ENCODE data around the gene DPM3. TPM values are rescaled to one million over a fixed set of nuclear protein-coding genes. Genes with fewer than 3 reads are reported as not detected.

The DPM3 gene
- total RNA-seq, 1 experiment from 2014 or later: 113 TPM

DNA sequence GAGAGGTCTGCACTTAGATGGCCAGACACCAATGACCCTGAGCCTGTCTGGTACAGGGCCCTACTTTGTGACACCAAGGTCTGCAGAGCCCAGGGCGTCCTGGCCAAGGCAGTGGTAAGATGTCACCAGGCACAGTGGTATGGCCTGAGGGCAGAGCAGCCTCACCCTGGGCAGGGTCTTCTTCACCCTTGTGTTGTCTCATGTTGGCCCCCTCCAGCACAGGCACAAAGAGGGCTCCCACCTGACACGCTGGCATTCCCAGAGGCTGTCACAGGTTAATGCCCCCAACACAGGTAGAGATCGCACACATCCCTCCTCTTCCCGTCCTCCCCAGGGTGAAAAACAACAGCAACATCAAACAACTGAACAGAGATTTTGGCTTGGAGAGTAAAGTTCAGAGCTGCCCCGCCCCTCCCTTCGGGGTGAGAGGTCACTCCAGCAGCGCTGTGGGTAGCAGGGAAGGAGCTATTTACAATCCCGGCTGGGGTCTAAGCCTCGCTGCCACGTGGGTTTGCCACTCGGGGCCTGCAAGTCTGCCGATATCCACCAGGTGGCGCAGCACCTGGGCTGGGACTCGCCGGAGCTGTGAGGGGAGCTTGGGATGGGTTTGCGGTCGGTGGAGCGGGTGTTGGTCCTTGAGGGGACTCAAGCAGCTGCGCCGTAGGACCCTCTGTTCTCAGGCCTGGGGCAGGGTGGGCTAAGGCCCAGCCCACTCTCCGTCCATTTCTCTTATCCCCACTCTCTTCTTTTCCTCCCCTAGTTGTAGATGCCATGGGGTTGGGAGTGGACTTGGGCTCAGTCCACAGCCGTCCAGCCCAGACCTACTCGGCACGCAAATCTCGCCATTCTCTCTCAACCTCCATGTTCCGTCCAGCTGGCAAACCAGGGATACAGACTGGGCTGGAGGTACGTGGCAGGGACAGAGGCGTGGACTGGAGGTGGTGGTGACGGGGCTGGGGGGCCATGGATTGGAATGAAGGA, 49.0 kb downstream of the DPM3 start:
- POLR2A ChIA-PET: interaction anchor here (0.7 to 1.5 kb wide), 5 partner anchors 31 to 81 kb away, joined by 3 to 9 read pairs (median 4); partner anchors contain the start of genes DPM3 and KRTCAP2
- Histone ChIP-seq H3K79me2 (ENCODE audit: insufficient read depth, low read length) (no peaks in the 10 kb centered on the region), H3K27ac (ENCODE audit: low read depth, low read length) (no peak overlapping the region), H4K20me1 (ENCODE audit: insufficient read depth) (no peaks in the 10 kb centered on the region), H3K9me2 (ENCODE audit: insufficient read depth) (no peaks in the 10 kb centered on the region), H3K4me3 (replicated peaks in 1 of 2; ENCODE audit: low read depth in 1 of 2, low read length in 2 of 2) (peak overlapping the region; percentile 22 to 33; a peak in 3 of 4 replicates), H3K4me1 (ENCODE audit: control insufficient read depth in 1 of 2, insufficient read depth in 2 of 2, low read length in 2 of 2) (peaks cover 13 to 35% of the 10 kb centered on the region in 2 experiments; a peak in 3 of 4 replicates), H3K9ac (ENCODE audit: low read length) (peak overlapping the region; percentile 42; the same call in 1 of the 2 replicates), H3K9me3 (ENCODE audit: control insufficient read depth in 1 of 2, insufficient read depth in 1 of 2, low read depth in 1 of 2, low read length in 2 of 2) (no peaks in the 10 kb centered on the region), H3K27me3 (ENCODE audit: insufficient read depth, low read length) (no peaks in the 10 kb centered on the region), H3K36me3 (ENCODE audit: control insufficient read depth in 1 of 2, insufficient read depth in 2 of 2, low read length in 2 of 2) (peaks cover 0 to 6% of the 10 kb centered on the region in 2 experiments; a peak in 1 of 4 replicates), H3K4me2 (ENCODE audit: low read length) (peak overlapping the region; percentile 66), H2AFZ (ENCODE audit: low read depth, low read length, poor library complexity, severe bottlenecking) (peak overlapping the region; percentile 92)
- intact Hi-C loops (cut with micrococcal nuclease): loop anchor here (1.0 to 10.0 kb wide), 3 partner anchors 43 to 503 kb away; partner anchors contain the start of gene SLC50A1
- no TSS peak for BruUV-seq (replicated peaks)
- RAD21 ChIA-PET (ENCODE audit: low non-redundant PET in 1 of 2, low total read pairs in 2 of 2, uncharacterized antibody in 2 of 2, unreplicated experiment in 2 of 2): interaction anchor here (0.7 to 2.0 kb wide), 5 partner anchors 69 to 103 kb away, joined by 3 to 35 read pairs (median 4); partner anchors contain the start of gene KRTCAP2 (in 1 of the 2)
- ATAC-seq (peak; percentile 80), DNase-seq (ENCODE audit: low read depth, low spot score) (peak; percentile 61)
- CTCF ChIA-PET: interaction anchor here (0.6 to 5.9 kb wide), 22 partner anchors 9 to 136 kb away, joined by 3 to 163 read pairs (median 4); partner anchors contain the start of genes EFNA1, EFNA3, KRTCAP2 and TRIM46
- no peak for TF ChIP-seq ATF3 (IDR thresholded peaks at IDR 0.05)
- no peak for TF ChIP-seq YY1 (IDR thresholded peaks at IDR 0.05; ENCODE audit: extremely low read depth, insufficient replicate concordance, low read depth, low read length)
- TF ChIP-seq EZH2phosphoT487 (IDR thresholded peaks at IDR 0.05; ENCODE audit: borderline replicate concordance): no peak
- TF ChIP-seq REST (IDR thresholded peaks at IDR 0.05; ENCODE audit: low read depth): no peak
- TF ChIP-seq POLR2AphosphoS5 (IDR thresholded peaks at IDR 0.05; ENCODE audit: low read depth, low read length): 0 out of 2 replicates have a peak, but pooled peaks have one; percentile 32
- no peak for TF ChIP-seq ZNF274 (IDR thresholded peaks at IDR 0.05; ENCODE audit: low read depth, low read length)
- no peak for TF ChIP-seq ZFX (IDR thresholded peaks at IDR 0.05)
- no peak for TF ChIP-seq EGR1 (IDR thresholded peaks at IDR 0.05; ENCODE audit: low read depth)
- TF ChIP-seq EZH2 (IDR thresholded peaks at IDR 0.05): no peak
- TF ChIP-seq, protein P1, sequence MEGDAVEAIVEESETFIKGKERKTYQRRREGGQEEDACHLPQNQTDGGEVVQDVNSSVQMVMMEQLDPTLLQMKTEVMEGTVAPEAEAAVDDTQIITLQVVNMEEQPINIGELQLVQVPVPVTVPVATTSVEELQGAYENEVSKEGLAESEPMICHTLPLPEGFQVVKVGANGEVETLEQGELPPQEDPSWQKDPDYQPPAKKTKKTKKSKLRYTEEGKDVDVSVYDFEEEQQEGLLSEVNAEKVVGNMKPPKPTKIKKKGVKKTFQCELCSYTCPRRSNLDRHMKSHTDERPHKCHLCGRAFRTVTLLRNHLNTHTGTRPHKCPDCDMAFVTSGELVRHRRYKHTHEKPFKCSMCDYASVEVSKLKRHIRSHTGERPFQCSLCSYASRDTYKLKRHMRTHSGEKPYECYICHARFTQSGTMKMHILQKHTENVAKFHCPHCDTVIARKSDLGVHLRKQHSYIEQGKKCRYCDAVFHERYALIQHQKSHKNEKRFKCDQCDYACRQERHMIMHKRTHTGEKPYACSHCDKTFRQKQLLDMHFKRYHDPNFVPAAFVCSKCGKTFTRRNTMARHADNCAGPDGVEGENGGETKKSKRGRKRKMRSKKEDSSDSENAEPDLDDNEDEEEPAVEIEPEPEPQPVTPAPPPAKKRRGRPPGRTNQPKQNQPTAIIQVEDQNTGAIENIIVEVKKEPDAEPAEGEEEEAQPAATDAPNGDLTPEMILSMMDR (IDR thresholded peaks at IDR 0.05 in 2 of 3, conservative IDR thresholded peaks at IDR 0.05 in 1 of 3; ENCODE audit: borderline replicate concordance in 1 of 3, insufficient read depth in 1 of 3, low read depth in 2 of 3, low read length in 2 of 3): peak in 2 of 3 experiments; percentile 95 to 98; a peak in 4 of 6 replicates
- TF ChIP-seq TCF7L2 (IDR thresholded peaks at IDR 0.05; ENCODE audit: borderline replicate concordance, extremely low read depth, insufficient read depth, insufficient read length): no peak
- TF ChIP-seq CBX3 (IDR thresholded peaks at IDR 0.05; ENCODE audit: low read depth): no peak
- TF ChIP-seq ELF1 (IDR thresholded peaks at IDR 0.05; ENCODE audit: borderline replicate concordance, low read depth): no peak
- TF ChIP-seq POLR2A (IDR thresholded peaks at IDR 0.05; ENCODE audit: borderline replicate concordance, extremely low read depth, insufficient read depth, insufficient read length): peak; percentile 37

Data from HCT116 (cell line).